ENCODE measurements around the gene FAM180B. TPM values are rescaled to one million over a fixed set of nuclear protein-coding genes. Genes with fewer than 3 reads are reported as not detected.
"Not testable (repeated sequence)": the region's sequence is repeated elsewhere in the genome, so short reads cannot be mapped to it uniquely, and the experiment has no call there.

The FAM180B gene
- total and polyA plus RNA-seq, 4 donors, result not detected

GRCh38 chr11:47557004-47557403, 29.5 kb upstream of the FAM180B start:
- not testable (repeated sequence) for H3K4me1 ChIP-seq (ENCODE audit: control insufficient read depth in 4 of 4, insufficient read depth in 4 of 4, low read length in 3 of 4); H3K9me3 ChIP-seq (ENCODE audit: control insufficient read depth in 4 of 4, low read length in 3 of 4); DNase-seq (ENCODE audit: low spot score); H3K27me3 ChIP-seq (ENCODE audit: control insufficient read depth in 4 of 4, insufficient read depth in 4 of 4, low read length in 3 of 4); H3K36me3 ChIP-seq (ENCODE audit: control insufficient read depth in 4 of 4, insufficient read depth in 3 of 4, low read depth in 1 of 4, low read length in 3 of 4); H3K9ac ChIP-seq (ENCODE audit: low read depth in 1 of 2, low read length in 2 of 2); H3K4me3 ChIP-seq (ENCODE audit: low read depth in 1 of 3, low read length in 3 of 3); H3K27ac ChIP-seq (ENCODE audit: low read depth in 1 of 2, low read length in 2 of 2)
- 56% methylated on average over 12 of the region's 12 CpGs for WGBS
- peak in 1 of 2 donors; percentile 7 for TF ChIP-seq RXRA (IDR thresholded peaks at IDR 0.05)

GRCh38 chr11:47558695-47559094, 27.8 kb upstream of the FAM180B start:
- no peaks in the 10 kb centered on the region for H3K27me3 ChIP-seq (ENCODE audit: control insufficient read depth in 4 of 4, insufficient read depth in 4 of 4, low read length in 3 of 4)
- no peaks in the 10 kb centered on the region for H3K4me1 ChIP-seq (ENCODE audit: control insufficient read depth in 4 of 4, insufficient read depth in 4 of 4, low read length in 3 of 4)
- no peak overlapping the region for H3K27ac ChIP-seq (ENCODE audit: low read depth in 1 of 2, low read length in 2 of 2)
- H3K9ac ChIP-seq (ENCODE audit: low read depth in 1 of 2, low read length in 2 of 2), result no peak overlapping the region
- H3K36me3 ChIP-seq (ENCODE audit: control insufficient read depth in 4 of 4, insufficient read depth in 3 of 4, low read depth in 1 of 4, low read length in 3 of 4), result no peaks in the 10 kb centered on the region
- TF ChIP-seq EGR1 (IDR thresholded peaks at IDR 0.05; ENCODE audit: low read depth in 2 of 2), result no peak
- TF ChIP-seq RAD21 (IDR thresholded peaks at IDR 0.05), result no peak
- no peak for TF ChIP-seq JUND (IDR thresholded peaks at IDR 0.05)
- TF ChIP-seq ATF3 (IDR thresholded peaks at IDR 0.05), result no peak
- TF ChIP-seq REST (IDR thresholded peaks at IDR 0.05), result no peak
- no peak for TF ChIP-seq MAX (IDR thresholded peaks at IDR 0.05)
- no peak overlapping the region for H3K4me3 ChIP-seq (ENCODE audit: low read depth in 1 of 3, low read length in 3 of 3)
- DNase-seq (ENCODE audit: low spot score), result no peak
- H3K9me3 ChIP-seq (ENCODE audit: control insufficient read depth in 4 of 4, low read length in 3 of 4), result no peaks in the 10 kb centered on the region
- 98% methylated on average over 1 of the region's 1 CpG for WGBS

GRCh38 chr11:47560426-47560825, 26.1 kb upstream of the FAM180B start:
- Histone ChIP-seq H3K9ac (ENCODE audit: low read depth in 1 of 2, low read length in 2 of 2) (no peak overlapping the region), H3K27ac (ENCODE audit: low read depth in 1 of 2, low read length in 2 of 2) (no peak overlapping the region), H3K9me3 (ENCODE audit: control insufficient read depth in 4 of 4, low read length in 3 of 4) (no peaks in the 10 kb centered on the region), H3K4me3 (ENCODE audit: low read depth in 1 of 3, low read length in 3 of 3) (no peak overlapping the region), H3K27me3 (ENCODE audit: control insufficient read depth in 4 of 4, insufficient read depth in 4 of 4, low read length in 3 of 4) (no peaks in the 10 kb centered on the region), H3K36me3 (ENCODE audit: control insufficient read depth in 4 of 4, insufficient read depth in 3 of 4, low read depth in 1 of 4, low read length in 3 of 4) (no peaks in the 10 kb centered on the region), H3K4me1 (ENCODE audit: control insufficient read depth in 4 of 4, insufficient read depth in 4 of 4, low read length in 3 of 4) (peaks cover 0 to 8% (median 0%) of the 10 kb centered on the region in 4 donors)
- 84% methylated on average over 2 of the region's 2 CpGs for WGBS
- no peak for DNase-seq (ENCODE audit: low spot score)
- TF ChIP-seq MAX (IDR thresholded peaks at IDR 0.05) (no peak), JUND (IDR thresholded peaks at IDR 0.05) (no peak), GABPA (IDR thresholded peaks at IDR 0.05 in 1 of 2, conservative IDR thresholded peaks at IDR 0.05 in 1 of 2) (no peak), TAF1 (conservative IDR thresholded peaks at IDR 0.05) (no peak), FOXA1 (IDR thresholded peaks at IDR 0.05) (no peak), YY1 (IDR thresholded peaks at IDR 0.05) (no peak), EGR1 (IDR thresholded peaks at IDR 0.05; ENCODE audit: low read depth in 2 of 2) (no peak), FOXA2 (IDR thresholded peaks at IDR 0.05) (no peak), HNF4G (IDR thresholded peaks at IDR 0.05) (no peak), ZBTB33 (IDR thresholded peaks at IDR 0.05) (no peak)

- not testable (repeated sequence) for H3K27ac ChIP-seq (ENCODE audit: low read depth in 1 of 2, low read length in 2 of 2); DNase-seq (ENCODE audit: low spot score)
- WGBS, result 98% methylated on average over 4 of the region's 4 CpGs
Measured at GRCh38 chr11:47562393-47562792, 24.1 kb upstream of the FAM180B start.

GRCh38 chr11:47564366-47564765, 22.1 kb upstream of the FAM180B start:
- not testable (repeated sequence) for H3K9ac ChIP-seq (ENCODE audit: low read depth in 1 of 2, low read length in 2 of 2); DNase-seq (ENCODE audit: low spot score); H3K27me3 ChIP-seq (ENCODE audit: control insufficient read depth in 4 of 4, insufficient read depth in 4 of 4, low read length in 3 of 4); H3K27ac ChIP-seq (ENCODE audit: low read depth in 1 of 2, low read length in 2 of 2); H3K4me3 ChIP-seq (ENCODE audit: low read depth in 1 of 3, low read length in 3 of 3); H3K9me3 ChIP-seq (ENCODE audit: control insufficient read depth in 4 of 4, low read length in 3 of 4); H3K36me3 ChIP-seq (ENCODE audit: control insufficient read depth in 4 of 4, insufficient read depth in 3 of 4, low read depth in 1 of 4, low read length in 3 of 4)
- WGBS, result 81% methylated on average over 10 of the region's 10 CpGs
- peaks cover 0 to 15% (median 3%) of the 10 kb centered on the region in 4 donors for H3K4me1 ChIP-seq (ENCODE audit: control insufficient read depth in 4 of 4, insufficient read depth in 4 of 4, low read length in 3 of 4)

More at GRCh38 chr11:47562393-47562792, 24.1 kb upstream of the FAM180B start:
- H3K36me3 ChIP-seq (ENCODE audit: control insufficient read depth in 4 of 4, insufficient read depth in 3 of 4, low read depth in 1 of 4, low read length in 3 of 4); H3K9me3 ChIP-seq (ENCODE audit: control insufficient read depth in 4 of 4, low read length in 3 of 4); H3K4me3 ChIP-seq (ENCODE audit: low read depth in 1 of 3, low read length in 3 of 3); H3K9ac ChIP-seq (ENCODE audit: low read depth in 1 of 2, low read length in 2 of 2); H3K27me3 ChIP-seq (ENCODE audit: control insufficient read depth in 4 of 4, insufficient read depth in 4 of 4, low read length in 3 of 4): not testable (repeated sequence)
- peaks cover 0 to 15% (median 3%) of the 10 kb centered on the region in 4 donors for H3K4me1 ChIP-seq (ENCODE audit: control insufficient read depth in 4 of 4, insufficient read depth in 4 of 4, low read length in 3 of 4)
